IMR-90 (cell line): Measurements from ENCODE around the gene ABCB10. TPM values are rescaled to one million over a fixed set of nuclear protein-coding genes. Genes with fewer than 3 reads are reported as not detected.

Experiments used
- ATAC-seq: fragments of 200-7000 bp; cut with Tn5 transposase; 2 replicates; pipeline ENCODE4 v1.9.1; 2020; ENCODE audit warnings: low read depth, mild to moderate bottlenecking, moderate library complexity
- BruUV-seq: library from RNA; stranded (reverse); fragments of 400-500 nt; replicated peaks from 2 replicates; lab custom pipeline; 2021; lab: Mats Ljungman, UMichigan
- CTCF ChIA-PET: fragments of 300-600 bp; formaldehyde crosslinking; extraction: SDS; loops from one replicate; lab custom pipeline; 2021; ENCODE audit warnings: antibody characterized with exemption; lab: Yijun Ruan, JAX
- POLR2A ChIA-PET: fragments of 300-600 bp; sonication (Branson Sonifier 250); formaldehyde crosslinking; loops from one replicate; lab custom pipeline; 2022; ENCODE audit warnings: antibody characterized with exemption; ENCODE audit not compliant: unreplicated experiment; lab: Charles Lee
- DNase-seq: peaks from one replicate; pipeline ENCODE4 v3.0.0; 2013
- H2AFZ ChIP-seq: replicated peaks from 2 replicates; pipeline ENCODE3; 2013; ENCODE audit warnings: low read length, mild to moderate bottlenecking; ENCODE audit not compliant: poor library complexity
- H2AK5ac ChIP-seq: 2 replicates; pipeline ENCODE4 v1.6.1; 2013; ENCODE audit warnings: low read depth, low read length, inconsistent platforms
- H2AK9ac ChIP-seq: replicated peaks from 2 replicates; pipeline ENCODE3; 2013; ENCODE audit warnings: mild to moderate bottlenecking, low read depth, low read length, moderate library complexity; ENCODE audit not compliant: poor library complexity
- H2BK120ac ChIP-seq: 2 replicates; pipeline ENCODE4 v1.6.1; 2013; ENCODE audit warnings: low read depth, low read length, inconsistent platforms
- H2BK15ac ChIP-seq: 3 replicates; pipeline ENCODE4 v1.6.1; 2013; ENCODE audit warnings: low read depth, low read length, inconsistent platforms
- H2BK20ac ChIP-seq: 2 replicates; pipeline ENCODE4 v1.6.1; 2013; ENCODE audit warnings: low read depth, mild to moderate bottlenecking, inconsistent platforms, low read length, moderate library complexity
- H2BK5ac ChIP-seq: 2 replicates; pipeline ENCODE4 v1.6.1; 2013; ENCODE audit warnings: mild to moderate bottlenecking, low read depth, low read length, inconsistent platforms; ENCODE audit not compliant: poor library complexity, severe bottlenecking
- H3K14ac ChIP-seq: replicated peaks from 2 replicates; pipeline ENCODE4 v1.6.1; 2013; ENCODE audit warnings: low read depth, low read length, inconsistent platforms
- H3K18ac ChIP-seq: 2 replicates; pipeline ENCODE4 v1.6.1; 2013; ENCODE audit warnings: low read depth, low read length, control low read depth
- H3K23ac ChIP-seq: 2 replicates; pipeline ENCODE4 v1.6.1; 2013; ENCODE audit warnings: low read depth, low read length, inconsistent platforms
- H3K27ac ChIP-seq: 2 replicates; pipeline ENCODE4 v1.5.1; 2013; ENCODE audit warnings: mild to moderate bottlenecking, control low read depth, low read length; ENCODE audit not compliant: insufficient read depth
- H3K27me3 ChIP-seq: 2 replicates; pipeline ENCODE4 v1.6.1; 2013; ENCODE audit warnings: low read length; ENCODE audit not compliant: control insufficient read depth, insufficient read depth
- H3K36me3 ChIP-seq: 2 replicates; pipeline ENCODE4 v1.6.1; 2013; ENCODE audit warnings: low read length, mixed read lengths; ENCODE audit not compliant: control insufficient read depth, insufficient read depth
- H3K4ac ChIP-seq: 2 replicates; pipeline ENCODE4 v1.6.1; 2013; ENCODE audit warnings: low read depth, low read length, inconsistent platforms
- H3K4me1 ChIP-seq: 2 replicates; pipeline ENCODE4 v1.6.1; 2013; ENCODE audit warnings: low read length, mixed read lengths; ENCODE audit not compliant: control insufficient read depth, insufficient read depth
- H3K4me2 ChIP-seq: 2 replicates; pipeline ENCODE4 v1.6.1; 2013; ENCODE audit warnings: low read depth, mild to moderate bottlenecking, control low read depth, low read length, moderate library complexity
- H3K4me3 ChIP-seq: 2 replicates; pipeline ENCODE4 v1.5.1; 2013; ENCODE audit warnings: low read depth, mild to moderate bottlenecking, control low read depth, low read length, moderate library complexity; ENCODE audit not compliant: insufficient read depth
- H3K56ac ChIP-seq: 2 replicates; pipeline ENCODE4 v1.6.1; 2013; ENCODE audit warnings: low read length, inconsistent platforms; ENCODE audit not compliant: insufficient read depth; ENCODE audit errors: extremely low read depth
- H3K79me1 ChIP-seq, 2 experiments: 2 replicates each; pipeline ENCODE4 v1.6.1; 2013; ENCODE audit warnings: low read length in 2 of 2, inconsistent platforms in 1 of 2, low read depth in 1 of 2
- H3K9ac ChIP-seq: 2 replicates; pipeline ENCODE4 v1.6.1; 2013; ENCODE audit warnings: low read depth, low read length, control low read depth
- H3K9me1 ChIP-seq: 2 replicates; pipeline ENCODE4 v1.6.1; 2013; ENCODE audit warnings: low read length, inconsistent platforms; ENCODE audit not compliant: insufficient read depth
- H3K9me3 ChIP-seq: 2 replicates; pipeline ENCODE4 v1.6.1; 2013; ENCODE audit warnings: low read length; ENCODE audit not compliant: control insufficient read depth, insufficient read depth
- H4K20me1 ChIP-seq: 2 replicates; pipeline ENCODE4 v1.6.1; 2013; ENCODE audit warnings: low read length, inconsistent platforms; ENCODE audit not compliant: insufficient read depth
- H4K5ac ChIP-seq: 2 replicates; pipeline ENCODE4 v1.6.1; 2013; ENCODE audit warnings: mild to moderate bottlenecking, low read depth, low read length, control low read depth
- H4K8ac ChIP-seq, 2 experiments: 2 replicates each; pipeline ENCODE4 v1.6.1; 2013; ENCODE audit warnings: low read depth in 2 of 2, low read length in 2 of 2, control low read depth in 1 of 2, inconsistent platforms in 1 of 2
- H4K91ac ChIP-seq: 2 replicates; pipeline ENCODE4 v1.6.1; 2013; ENCODE audit warnings: low read depth, low read length, inconsistent platforms; ENCODE audit not compliant: insufficient read depth
- BHLHE40 ChIP-seq: fragments of 150-350 bp; IDR thresholded peaks from 2 replicates; pipeline ENCODE4 v1.6.1; 2016; ENCODE audit warnings: mild to moderate bottlenecking, low read depth, low read length
- CEBPB ChIP-seq: IDR thresholded peaks from 2 replicates; pipeline ENCODE4 v1.6.1; 2012; ENCODE audit warnings: low read depth, low read length, improper control_type of control experiment
- CHD1 ChIP-seq: IDR thresholded peaks from 2 replicates; pipeline ENCODE4 v1.6.1; 2012; ENCODE audit warnings: low read depth, low read length, improper control_type of control experiment
- FOS ChIP-seq: fragments of 150-350 bp; IDR thresholded peaks from 2 replicates; pipeline ENCODE4 v1.6.1; 2016; ENCODE audit warnings: low read depth, low read length
- MAFK ChIP-seq: IDR thresholded peaks from 2 replicates; pipeline ENCODE4 v1.6.1; 2012; ENCODE audit warnings: low read depth, low read length, improper control_type of control experiment
- MAZ ChIP-seq: IDR thresholded peaks from 2 replicates; pipeline ENCODE4 v1.6.1; 2012; ENCODE audit warnings: low read depth, mild to moderate bottlenecking, low read length, improper control_type of control experiment, moderate library complexity, borderline replicate concordance
- MXI1 ChIP-seq: IDR thresholded peaks from 2 replicates; pipeline ENCODE4 v1.6.1; 2012; ENCODE audit warnings: low read depth, mild to moderate bottlenecking, low read length, moderate library complexity, borderline replicate concordance
- NFE2L2 ChIP-seq: fragments of 150-350 bp; IDR thresholded peaks from 2 replicates; pipeline ENCODE4 v1.6.1; 2016; ENCODE audit warnings: low read depth, mild to moderate bottlenecking, low read length
- POLR2A ChIP-seq: IDR thresholded peaks from 2 replicates; pipeline ENCODE4 v1.6.1; 2012; ENCODE audit warnings: mild to moderate bottlenecking, low read depth, low read length
- RAD21 ChIP-seq: IDR thresholded peaks from 2 replicates; pipeline ENCODE4 v1.6.1; 2012; ENCODE audit warnings: low read length, improper control_type of control experiment
- RCOR1 ChIP-seq: IDR thresholded peaks from 2 replicates; pipeline ENCODE4 v1.6.1; 2012; ENCODE audit warnings: mild to moderate bottlenecking, low read length, improper control_type of control experiment; ENCODE audit not compliant: insufficient replicate concordance
- RFX5 ChIP-seq: IDR thresholded peaks from 2 replicates; pipeline ENCODE4 v1.8.0; 2012; ENCODE audit warnings: low read depth, mild to moderate bottlenecking, low read length, moderate library complexity
- WGBS, 2 experiments: methylation state at CpG; one replicate each; pipeline versions ENCODE4 v1.1.5 to v1.1.7; 2013; ENCODE audit warnings: missing lambda C conversion rate in 2 of 2; ENCODE audit not compliant: insufficient read length in 1 of 2; ENCODE audit errors: extremely low coverage in 2 of 2; 5-methylcytosine and 5-hydroxymethylcytosine counted together
- dilution Hi-C: fragments of 300-500 bp; cut with HindIII; formaldehyde crosslinking; loops from one replicate; pipeline ENCODE4 v1.14.3; 2018; ENCODE audit warnings: low sequenced_read_pairs; ENCODE audit not compliant: unreplicated experiment
- in situ Hi-C: fragments of 300-500 bp; cut with MboI; formaldehyde crosslinking; loops from 3 replicates; pipeline ENCODE4 v1.14.3; 2019; ENCODE audit warnings: low sequenced_read_pairs, inconsistent platforms, mixed read lengths
- intact Hi-C: fragments of 100-400 bp; cut with micrococcal nuclease; formaldehyde crosslinking; loops from 2 replicates; pipeline ENCODE4 v1.10.0; 2022
- polyA plus RNA-seq, 3 experiments: library from polyadenylated mRNA; depleted of rRNA; stranded (reverse); fragments of >200 nt; gene quantifications; 2 replicates each; pipeline ENCODE4 v1.2.3, GENCODE V29; 2012; ENCODE audit warnings: low replicate concordance in 1 of 3
- total RNA-seq: library from RNA; depleted of rRNA; stranded (reverse); fragments of >200 nt; gene quantifications from 2 replicates; pipeline ENCODE4 v1.2.3, GENCODE V29; 2012
- TF ChIP-seq, protein P1 (sequence below): fragments of 150-350 bp; IDR thresholded peaks from 2 replicates; pipeline ENCODE4 v1.6.1; 2017; ENCODE audit warnings: mild to moderate bottlenecking, antibody characterized with exemption, low read length, low read depth
- TF ChIP-seq, protein P2 (sequence below): fragments of 150-350 bp; IDR thresholded peaks from 2 replicates; pipeline ENCODE4 v1.6.1; 2016; ENCODE audit warnings: low read depth, mild to moderate bottlenecking, low read length, moderate library complexity, borderline replicate concordance
- TF ChIP-seq, protein P3 (sequence below): conservative IDR thresholded peaks from 2 replicates; pipeline ENCODE4 v1.5.1; 2012; ENCODE audit warnings: mild to moderate bottlenecking, low read depth, low read length, improper control_type of control experiment

ABCB10 gene
- total and polyA plus RNA-seq, 2 of the 4 experiments (the other 2 are of a cell fraction) = 6.5 to 10.9 TPM

DNA sequence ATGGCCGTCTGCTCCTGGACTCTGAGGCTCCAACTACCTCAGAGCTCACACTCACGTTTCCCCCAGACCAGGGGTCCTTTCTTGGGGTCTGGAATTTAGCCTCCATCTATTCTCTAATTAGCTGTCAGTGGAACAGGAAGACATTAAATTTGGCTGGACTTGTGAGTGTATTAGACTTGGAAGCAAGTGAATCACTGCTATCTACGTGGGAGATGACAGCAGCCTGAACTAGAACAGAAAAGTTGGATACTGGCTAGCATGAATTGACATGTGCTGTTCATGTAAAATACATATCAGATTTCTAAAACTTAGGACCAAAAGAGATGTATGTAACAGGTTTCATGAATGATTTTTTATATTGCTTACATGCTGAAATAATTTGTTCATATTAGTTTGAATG is 39.4 kb upstream of the ABCB10 start:
- no peak overlapping the region for H2BK20ac ChIP-seq
- H2BK15ac ChIP-seq = 0 out of 3 replicates have a peak overlapping the region, but pooled peaks have one; percentile 17
- ATAC-seq (peak; percentile 21), DNase-seq (peak; percentile 72)
- H4K8ac ChIP-seq = no peak overlapping the region
- POLR2A ChIA-PET = no interaction called here
- H3K4me2 ChIP-seq = peak overlapping the region; percentile 32; the same call in 1 of the 2 replicates
- H3K4me1 ChIP-seq = peaks cover 10% of the 10 kb centered on the region
- peaks cover 9% of the 10 kb centered on the region for H4K20me1 ChIP-seq
- H3K9me1 ChIP-seq = peaks cover 11% of the 10 kb centered on the region
- H3K27ac ChIP-seq = no peak overlapping the region
- CTCF ChIA-PET = interaction anchor here (2.3 kb wide), 1 partner anchor 39 kb away, joined by 7 read pairs; the partner anchor contains the start of gene ABCB10
- no peak overlapping the region; the same call in 1 of the 2 replicates for H3K4ac ChIP-seq
- intact Hi-C loops (no loop called here), dilution Hi-C loops (no loop called here), in situ Hi-C loops (no loop called here)
- no peak overlapping the region for H4K5ac ChIP-seq
- no CpG with 5 or more reads among the region's 3 CpGs for WGBS, 2 experiments
- H3K9me3 ChIP-seq = no peaks in the 10 kb centered on the region
- no peak overlapping the region for H3K56ac ChIP-seq
- H3K23ac ChIP-seq = no peak overlapping the region
- H3K9ac ChIP-seq = no peak overlapping the region
- H2AK5ac ChIP-seq = no peak overlapping the region
- H3K79me1 ChIP-seq = peaks cover 30 to 52% of the 10 kb centered on the region in 2 experiments
- H3K36me3 ChIP-seq = peaks cover 26% of the 10 kb centered on the region
- no peak overlapping the region for H3K4me3 ChIP-seq
- H2AFZ ChIP-seq = no peak overlapping the region
- no peak overlapping the region; the same call in 1 of the 2 replicates for H3K18ac ChIP-seq
- H3K14ac ChIP-seq = no peak overlapping the region
- no TSS peak for BruUV-seq
- no peak for TF ChIP-seq BHLHE40
- TF ChIP-seq CHD1 = no peak
- TF ChIP-seq RAD21 = no peak
- TF ChIP-seq MXI1 = no peak
- no peak for TF ChIP-seq FOS
- no peak for TF ChIP-seq POLR2A
- TF ChIP-seq RCOR1 = no peak
- no peak for TF ChIP-seq RFX5
- no peak for TF ChIP-seq MAZ
- TF ChIP-seq MAFK = no peak
- TF ChIP-seq, protein P1, sequence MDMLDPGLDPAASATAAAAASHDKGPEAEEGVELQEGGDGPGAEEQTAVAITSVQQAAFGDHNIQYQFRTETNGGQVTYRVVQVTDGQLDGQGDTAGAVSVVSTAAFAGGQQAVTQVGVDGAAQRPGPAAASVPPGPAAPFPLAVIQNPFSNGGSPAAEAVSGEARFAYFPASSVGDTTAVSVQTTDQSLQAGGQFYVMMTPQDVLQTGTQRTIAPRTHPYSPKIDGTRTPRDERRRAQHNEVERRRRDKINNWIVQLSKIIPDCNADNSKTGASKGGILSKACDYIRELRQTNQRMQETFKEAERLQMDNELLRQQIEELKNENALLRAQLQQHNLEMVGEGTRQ = no peak
- TF ChIP-seq, protein P2, sequence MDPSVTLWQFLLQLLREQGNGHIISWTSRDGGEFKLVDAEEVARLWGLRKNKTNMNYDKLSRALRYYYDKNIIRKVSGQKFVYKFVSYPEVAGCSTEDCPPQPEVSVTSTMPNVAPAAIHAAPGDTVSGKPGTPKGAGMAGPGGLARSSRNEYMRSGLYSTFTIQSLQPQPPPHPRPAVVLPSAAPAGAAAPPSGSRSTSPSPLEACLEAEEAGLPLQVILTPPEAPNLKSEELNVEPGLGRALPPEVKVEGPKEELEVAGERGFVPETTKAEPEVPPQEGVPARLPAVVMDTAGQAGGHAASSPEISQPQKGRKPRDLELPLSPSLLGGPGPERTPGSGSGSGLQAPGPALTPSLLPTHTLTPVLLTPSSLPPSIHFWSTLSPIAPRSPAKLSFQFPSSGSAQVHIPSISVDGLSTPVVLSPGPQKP = no peak
- no peak for TF ChIP-seq NFE2L2
- TF ChIP-seq, protein P3, sequence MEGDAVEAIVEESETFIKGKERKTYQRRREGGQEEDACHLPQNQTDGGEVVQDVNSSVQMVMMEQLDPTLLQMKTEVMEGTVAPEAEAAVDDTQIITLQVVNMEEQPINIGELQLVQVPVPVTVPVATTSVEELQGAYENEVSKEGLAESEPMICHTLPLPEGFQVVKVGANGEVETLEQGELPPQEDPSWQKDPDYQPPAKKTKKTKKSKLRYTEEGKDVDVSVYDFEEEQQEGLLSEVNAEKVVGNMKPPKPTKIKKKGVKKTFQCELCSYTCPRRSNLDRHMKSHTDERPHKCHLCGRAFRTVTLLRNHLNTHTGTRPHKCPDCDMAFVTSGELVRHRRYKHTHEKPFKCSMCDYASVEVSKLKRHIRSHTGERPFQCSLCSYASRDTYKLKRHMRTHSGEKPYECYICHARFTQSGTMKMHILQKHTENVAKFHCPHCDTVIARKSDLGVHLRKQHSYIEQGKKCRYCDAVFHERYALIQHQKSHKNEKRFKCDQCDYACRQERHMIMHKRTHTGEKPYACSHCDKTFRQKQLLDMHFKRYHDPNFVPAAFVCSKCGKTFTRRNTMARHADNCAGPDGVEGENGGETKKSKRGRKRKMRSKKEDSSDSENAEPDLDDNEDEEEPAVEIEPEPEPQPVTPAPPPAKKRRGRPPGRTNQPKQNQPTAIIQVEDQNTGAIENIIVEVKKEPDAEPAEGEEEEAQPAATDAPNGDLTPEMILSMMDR = no peak
- no peak for TF ChIP-seq CEBPB
- H2AK9ac ChIP-seq = no peak overlapping the region
- no peak overlapping the region for H4K91ac ChIP-seq
- no peak overlapping the region for H2BK120ac ChIP-seq
- no peak overlapping the region for H2BK5ac ChIP-seq
- no peaks in the 10 kb centered on the region for H3K27me3 ChIP-seq
